Medulla oblongata (tissue), 1 donor: ENCODE measurements around the gene ZNF785.
A peak's percentile ranks its signal among the peaks of the same experiment; 100 is the strongest.
"Not testable (repeated sequence)": the region's sequence is repeated elsewhere in the genome, so short reads cannot be mapped to it uniquely, and the experiment has no call there.

Experiments
- DNase-seq: peaks from one replicate; pipeline ENCODE4 v3.0.0-alpha.2; 2015; ENCODE audit errors: extremely low spot score

Gene ZNF785

DNA sequence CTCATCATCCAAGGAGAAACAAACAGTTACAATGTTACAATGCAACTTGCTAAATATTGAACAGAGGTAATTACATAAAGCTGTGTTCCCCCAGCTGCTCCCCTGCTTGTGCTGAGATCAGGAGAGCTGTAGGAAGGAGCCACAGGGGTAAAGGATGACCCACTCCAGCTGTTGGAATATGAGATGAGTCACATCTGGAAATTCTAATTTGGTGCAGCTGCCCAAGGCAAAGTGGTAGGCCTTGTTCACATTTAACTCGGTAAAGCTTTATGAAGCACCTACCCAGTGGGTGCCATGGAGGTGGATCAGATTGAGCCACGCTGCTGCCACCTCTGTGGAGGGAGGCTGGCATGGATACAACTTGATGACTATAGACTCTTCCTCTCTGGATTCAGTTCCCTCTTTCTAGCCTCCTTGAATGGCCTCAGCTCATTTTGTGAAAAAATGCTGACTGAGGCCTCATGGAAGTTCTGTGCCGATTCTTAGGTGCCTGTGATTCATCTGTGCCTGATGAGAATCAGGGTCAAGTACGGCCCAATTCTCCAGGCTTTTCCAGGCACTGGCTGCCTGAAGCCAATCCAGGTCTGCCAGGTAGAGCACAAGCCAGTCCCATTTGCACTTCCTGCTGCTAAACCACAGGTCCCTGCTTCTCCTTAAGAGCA lies 17.2 kb upstream of the ZNF785 start:
- DNase-seq: peak; percentile 39

DNA sequence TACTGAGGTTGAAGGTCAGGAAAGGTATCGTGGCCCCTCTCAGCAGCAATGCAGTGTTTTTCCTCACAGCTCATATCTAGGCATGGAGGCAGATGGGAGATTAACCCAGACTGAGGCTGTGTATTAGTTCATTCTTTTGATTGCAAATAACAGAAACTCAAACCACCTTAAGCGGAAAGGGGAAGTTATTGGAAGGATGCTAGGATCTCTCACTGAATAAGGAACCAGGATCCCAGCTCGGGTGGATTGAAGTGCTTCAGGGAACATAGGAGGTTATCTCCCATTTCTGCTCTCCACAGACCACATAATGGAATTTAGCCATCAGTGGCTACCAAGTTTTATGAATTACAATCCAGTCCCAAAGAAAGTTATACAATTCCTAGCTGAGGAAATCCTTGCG lies 16.5 kb upstream of the ZNF785 start:
- no peak for DNase-seq

DNA sequence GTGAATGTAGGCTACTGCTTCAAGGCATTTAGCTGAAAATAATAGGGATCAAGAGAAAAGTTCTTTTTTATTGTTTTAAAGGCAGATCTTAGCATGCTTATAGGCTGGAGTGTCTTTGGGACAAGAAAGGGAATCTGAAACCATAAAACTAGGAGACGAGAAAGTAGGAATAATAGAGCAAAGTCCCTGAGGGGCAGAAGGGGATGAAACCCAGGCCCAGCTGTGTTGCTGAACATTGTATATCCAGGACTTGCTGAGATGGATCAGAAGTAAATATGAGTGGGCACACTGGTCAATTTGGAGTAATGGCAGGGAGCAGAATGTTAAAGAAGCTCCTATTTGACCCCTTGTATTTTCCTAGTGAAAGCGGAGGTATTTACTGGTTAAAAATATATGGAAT lies 15.4 kb upstream of the ZNF785 start:
- no peak for DNase-seq

DNA sequence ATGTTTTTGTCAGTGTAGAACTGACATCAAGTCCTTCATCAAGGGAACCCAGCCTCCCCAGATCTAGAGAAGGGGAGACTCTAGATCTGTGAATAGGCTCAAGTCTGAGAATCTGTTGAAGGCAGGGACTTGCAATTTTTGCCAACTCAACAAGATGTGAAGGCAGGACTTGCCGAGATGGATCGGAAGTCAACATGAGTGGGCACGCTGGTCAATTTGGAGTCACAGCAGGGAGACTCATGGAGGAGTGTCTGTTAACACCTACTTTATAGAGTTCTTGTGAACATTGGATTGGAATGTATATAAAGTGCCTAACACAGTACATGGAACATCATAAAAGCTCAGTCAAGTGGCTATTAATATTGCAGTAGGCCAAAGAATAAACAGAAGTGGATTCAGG lies 14.7 kb upstream of the ZNF785 start:
- no peak for DNase-seq

DNA sequence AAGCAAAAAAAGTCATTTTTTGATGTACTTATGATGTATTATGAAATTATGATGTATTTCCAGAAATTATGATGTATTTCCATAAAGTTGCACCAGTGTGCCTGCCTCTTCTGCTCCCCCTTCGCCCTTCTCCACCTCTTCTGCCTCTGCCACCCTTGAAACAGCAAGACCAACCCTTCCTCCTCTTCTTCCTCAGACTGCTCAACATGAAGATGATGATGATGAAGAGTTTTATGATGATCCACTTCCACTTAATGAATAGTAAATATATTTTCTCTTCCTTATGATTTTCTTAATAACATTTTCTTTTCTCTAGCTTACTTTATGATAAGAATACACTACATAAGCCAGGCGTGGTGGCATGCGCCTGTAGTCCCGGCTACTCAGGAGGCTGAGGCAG lies 7.4 kb upstream of the ZNF785 start:
- DNase-seq: no peak

DNA sequence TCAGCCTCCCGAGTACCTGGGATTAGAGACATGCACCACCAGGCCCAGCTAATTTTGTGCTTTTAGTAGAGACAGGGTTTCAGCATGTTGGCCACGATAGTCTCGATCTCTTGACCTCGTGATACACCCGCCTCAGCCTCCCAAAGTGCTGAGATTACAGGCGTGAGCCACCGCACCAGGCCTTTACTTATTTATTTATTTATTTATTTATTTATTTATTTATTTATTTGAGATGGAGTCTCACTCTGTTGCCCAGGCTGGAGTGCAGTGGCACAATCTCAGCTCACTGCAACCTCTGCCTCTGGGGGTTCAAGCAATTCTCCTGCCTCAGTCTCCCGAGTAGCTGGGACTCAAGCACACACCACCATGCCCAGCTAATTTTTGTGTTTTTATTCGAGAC lies 5.4 kb upstream of the ZNF785 start:
- DNase-seq: not testable (repeated sequence)

DNA sequence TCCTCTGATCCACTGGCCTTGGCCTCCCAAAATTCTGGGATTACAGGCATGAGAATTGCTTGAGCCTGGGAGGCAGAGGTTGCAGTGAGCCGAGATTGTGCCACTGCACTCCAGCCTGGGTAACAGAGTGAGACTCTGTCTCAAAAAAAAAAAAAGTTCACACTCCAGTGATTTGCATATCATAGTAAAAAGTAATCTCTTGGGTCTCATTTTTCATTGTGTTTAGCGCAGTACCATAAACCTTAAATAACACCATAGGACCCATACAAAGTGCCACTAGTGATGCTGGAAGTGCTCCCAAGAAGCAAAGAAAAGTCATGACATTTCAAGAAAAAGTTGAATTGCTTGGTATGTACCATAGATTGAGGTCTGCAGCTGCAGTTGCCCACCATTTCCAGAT lies 4.1 kb upstream of the ZNF785 start:
- not testable (repeated sequence) for DNase-seq

DNA sequence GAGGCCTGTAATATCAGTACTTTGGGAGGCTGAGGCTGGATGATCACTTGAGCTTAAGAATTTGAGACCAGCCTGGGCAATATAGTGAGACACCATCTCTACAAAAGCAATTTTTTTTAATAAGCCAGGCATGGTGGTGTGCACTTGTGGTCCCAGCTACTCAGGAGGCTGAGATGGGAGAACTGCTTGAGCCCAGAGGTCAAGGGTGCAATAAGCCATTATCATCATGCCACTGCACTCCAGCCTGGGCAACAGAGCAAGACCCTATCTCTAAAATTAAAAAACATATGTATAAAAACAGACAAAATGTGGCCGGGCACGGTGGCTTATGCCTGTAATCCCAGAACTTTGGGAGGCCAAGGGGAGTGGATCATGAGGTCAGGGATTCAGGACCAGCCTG lies 3.2 kb upstream of the ZNF785 start:
- DNase-seq: no peak

DNA sequence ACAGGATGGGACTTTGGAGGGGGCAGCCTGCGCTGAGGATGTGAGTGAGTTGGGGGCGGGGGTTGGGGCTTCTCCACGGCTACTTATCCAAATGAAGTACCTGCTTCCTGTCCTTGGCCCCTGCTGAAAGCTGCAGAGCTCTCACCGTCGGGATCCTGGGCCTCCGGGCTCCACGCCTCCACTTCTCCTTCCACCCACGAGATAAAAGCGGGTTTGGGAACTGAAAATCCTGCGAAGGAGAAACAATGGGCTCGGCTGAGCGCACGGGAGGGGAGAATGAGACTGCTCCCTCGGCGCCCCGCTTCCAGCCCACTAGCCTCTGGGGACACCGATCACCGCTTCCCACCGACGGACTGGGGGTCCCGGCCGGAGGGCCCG lies 486 bp downstream of the ZNF785 start:
- no peak for DNase-seq

DNA sequence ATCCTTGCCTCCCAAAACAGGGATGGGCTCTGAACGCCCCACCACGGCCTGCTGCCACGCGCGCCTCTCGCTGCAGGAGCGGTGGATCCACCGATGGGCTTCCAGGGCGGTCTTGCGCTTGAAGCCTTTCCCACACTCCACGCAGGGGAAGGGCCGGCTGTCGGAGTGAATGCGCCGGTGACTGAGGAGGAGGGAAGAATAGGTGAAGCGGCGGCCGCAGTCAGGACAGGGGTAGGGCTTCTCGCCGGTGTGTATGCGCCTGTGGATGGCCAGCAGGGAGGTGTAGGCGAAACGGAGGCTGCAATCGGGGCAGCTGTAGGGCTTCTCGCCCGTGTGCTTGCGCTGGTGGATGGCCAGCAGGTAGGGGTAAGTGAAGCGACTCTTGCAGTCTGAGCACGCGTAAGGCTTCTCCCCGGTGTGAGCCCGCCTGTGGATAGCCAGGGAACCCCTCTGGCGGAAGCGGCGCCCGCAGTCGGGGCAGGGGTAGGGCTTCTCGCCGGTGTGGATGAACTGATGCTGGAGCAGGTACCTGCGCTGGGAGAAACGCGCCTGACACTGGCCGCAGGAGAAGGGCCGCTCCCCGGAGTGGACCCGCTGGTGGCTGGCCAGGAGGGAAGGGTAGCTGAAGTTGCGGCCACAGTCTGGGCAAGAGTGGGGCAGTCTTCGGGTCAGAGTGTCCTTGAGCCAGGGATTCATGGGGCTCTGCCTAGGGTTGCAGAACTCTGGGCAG lies 2.7 kb downstream of the ZNF785 start:
- DNase-seq: no peak

DNA sequence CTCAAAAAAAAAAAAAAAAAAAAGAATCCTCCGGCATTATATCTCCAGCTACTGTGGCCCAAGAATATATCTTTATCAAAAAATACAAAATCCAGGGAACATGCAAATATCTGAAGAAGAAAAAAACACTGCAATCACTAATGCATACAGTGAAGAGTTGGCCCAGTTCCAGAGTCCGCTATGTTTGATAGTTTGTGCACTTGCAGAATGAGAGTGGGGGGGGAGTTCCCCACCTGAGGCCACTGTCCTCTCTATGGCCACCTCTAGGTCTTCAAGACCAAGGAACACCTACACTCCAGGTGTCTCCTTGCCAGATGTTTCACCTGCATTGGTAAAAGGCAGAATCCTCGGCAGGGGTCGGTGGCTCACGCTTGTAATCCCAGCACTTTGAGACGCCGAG lies 4.0 kb downstream of the ZNF785 start:
- DNase-seq: no peak

DNA sequence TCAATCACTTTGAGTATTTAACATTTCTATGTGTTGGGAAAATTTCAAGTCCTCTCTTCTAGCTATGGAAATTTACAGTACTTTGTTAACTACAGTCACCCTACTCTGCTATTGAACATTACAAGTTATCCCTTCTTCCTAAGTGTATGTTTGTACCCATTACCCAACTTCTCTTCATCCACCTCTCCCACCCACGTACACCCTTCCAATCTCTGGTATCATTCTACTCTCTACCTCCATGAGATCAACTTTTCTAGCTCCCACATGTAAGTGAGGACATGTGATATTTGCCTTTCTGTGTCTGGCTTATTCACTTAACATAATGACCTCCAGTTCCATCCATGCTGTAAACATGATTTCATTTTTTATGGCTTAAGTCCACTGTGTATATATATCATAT lies 10.8 kb downstream of the ZNF785 start:
- DNase-seq: no peak

DNA sequence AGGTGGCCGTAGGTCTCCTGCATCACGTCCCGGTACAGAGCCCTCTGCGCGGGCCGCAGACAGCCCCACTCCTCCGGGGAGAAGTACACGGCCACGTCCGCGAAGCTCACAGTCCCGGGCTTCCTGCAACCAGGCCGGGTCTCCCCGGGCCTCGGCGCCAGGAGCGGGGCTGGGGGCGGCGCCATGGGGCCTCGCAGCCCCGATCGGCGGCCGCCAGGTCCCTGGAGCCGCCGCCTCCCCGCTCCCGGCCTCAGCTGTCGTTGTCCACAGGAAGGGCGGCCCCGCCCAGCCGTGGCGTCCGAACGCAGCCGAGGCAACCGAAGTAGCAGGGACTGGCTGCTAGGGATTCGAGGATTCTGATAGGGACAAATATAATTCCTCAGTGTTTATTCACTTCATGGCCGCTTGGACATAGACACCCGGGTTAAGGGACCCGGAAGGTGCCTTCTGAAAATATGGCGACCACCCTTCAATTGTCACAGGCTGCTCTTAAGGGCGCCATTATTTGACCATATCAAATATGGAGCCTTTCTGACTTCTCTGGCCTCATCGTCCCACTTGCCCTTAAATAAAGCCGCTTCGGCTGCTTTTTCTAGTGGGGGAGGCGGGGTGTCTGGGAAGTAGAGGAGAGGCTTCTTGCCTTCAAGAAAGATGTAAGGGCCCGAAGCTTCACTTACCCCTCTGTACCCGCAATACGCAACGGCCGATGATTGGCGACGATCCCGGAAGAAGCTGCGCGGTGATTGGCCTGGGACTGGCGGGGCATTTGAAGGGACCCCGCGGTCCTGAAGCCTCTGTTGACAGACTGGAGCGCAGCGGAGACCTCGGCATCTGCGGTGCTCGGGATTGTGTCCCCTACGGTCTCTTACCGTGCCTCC lies 13.8 kb downstream of the ZNF785 start, which contains the start of gene ZNF688:
TSS of gene ZNF688 (minus strand) at position 270 of the 878 bp plus-strand sequence. CDS start at position 185, 85 bp downstream.
- DNase-seq: peak; percentile 99

DNA sequence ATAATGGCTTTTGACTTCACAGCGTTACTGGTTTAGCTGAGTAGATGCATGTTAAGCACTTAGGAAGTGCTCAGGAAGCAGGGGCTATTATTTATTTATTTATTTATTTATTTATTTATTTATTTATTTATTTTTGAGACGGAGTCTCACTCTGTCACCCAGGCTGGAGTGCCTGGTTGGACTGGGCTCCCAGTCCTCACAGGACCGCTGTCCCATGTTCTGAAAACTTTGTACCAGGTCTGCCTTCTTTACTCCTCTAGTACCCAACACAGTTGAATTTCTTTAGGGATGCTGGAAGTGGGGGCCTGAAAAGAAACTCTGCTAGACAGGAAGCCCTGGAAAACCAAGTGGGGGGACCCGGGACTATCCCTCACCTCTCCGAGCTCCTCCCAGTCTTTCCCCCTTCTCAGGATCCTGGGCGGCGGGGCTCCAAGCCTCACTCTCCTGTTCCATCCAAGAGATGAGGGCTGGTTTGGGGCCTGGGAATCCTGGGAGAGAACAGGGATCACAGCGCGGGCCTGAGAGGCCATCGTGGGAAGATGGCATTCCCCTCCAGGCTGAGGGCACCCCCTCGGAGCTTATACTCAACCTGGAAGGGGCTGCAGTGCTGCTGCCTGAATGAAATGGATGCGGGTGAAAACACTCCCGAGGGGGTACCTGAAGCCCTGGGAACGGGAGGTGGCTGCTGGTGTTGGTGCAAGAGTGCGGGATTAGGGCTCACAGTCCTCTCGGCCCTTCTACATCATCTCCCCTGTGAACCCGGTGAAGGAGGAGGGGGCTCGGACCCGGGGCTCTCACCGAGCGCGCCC lies 14.7 kb downstream of the ZNF785 start:
- DNase-seq: peak; percentile 31

DNA sequence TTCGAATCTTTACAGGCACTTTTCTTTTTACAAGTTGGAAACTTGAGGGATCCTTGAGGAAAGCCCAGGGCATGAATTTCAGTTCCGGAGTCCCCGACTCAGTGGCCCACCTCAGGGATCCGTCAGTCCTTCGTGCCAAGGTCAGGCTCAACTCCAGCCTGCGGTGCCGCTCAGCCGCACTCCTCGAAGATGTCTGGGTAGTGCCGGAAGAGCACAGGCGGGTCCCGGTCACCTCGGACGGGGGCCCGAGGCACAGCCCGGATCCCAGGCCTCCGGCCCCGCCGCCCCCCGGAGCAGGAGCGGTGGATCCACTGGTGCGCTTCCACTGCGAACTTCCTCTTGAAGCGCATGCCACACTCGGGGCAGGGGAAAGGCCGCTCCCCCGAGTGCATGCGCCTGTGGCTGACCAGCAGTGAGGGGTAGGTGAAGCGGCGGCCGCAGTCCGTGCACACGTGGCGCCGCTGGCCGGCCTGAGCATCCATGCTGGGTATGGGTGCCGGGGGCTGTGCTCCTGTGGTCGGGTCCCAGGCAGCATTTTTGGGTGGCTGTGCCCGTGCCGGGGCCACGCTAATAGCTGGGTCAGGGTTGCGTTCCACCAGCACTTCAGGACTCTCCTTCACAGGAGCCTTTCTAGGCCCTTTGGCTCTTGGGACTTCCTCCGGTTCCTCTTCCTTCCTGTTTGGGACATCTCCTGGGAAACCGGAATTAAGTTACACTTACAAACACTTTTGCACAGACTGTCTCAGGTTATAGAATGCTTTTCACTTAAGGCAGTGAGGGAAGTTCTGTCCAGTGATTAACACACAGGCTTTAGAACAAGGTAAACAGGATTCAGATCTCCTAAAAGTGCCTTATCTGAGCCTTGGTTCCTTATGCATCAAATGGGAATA lies 15.5 kb downstream of the ZNF785 start:
- no peak for DNase-seq

DNA sequence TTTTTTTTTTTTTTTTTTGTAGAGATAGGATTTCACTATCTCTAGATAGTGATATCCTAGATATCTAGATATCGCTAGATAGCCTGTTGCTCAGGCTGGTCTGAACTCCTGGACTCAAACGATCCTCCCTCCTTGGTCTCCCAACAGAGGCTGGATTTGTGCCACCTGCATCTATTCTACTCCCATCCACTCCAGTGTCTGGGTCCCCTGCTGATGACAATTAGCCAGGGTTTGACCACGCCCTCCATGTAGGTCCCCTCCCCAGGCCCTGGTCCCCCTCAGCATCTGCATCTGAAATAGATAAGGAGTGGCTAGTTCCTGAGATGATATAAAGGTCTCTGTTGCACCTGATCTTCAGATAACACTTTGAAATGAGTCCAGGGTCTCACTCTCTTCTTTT lies 16.2 kb downstream of the ZNF785 start:
- DNase-seq: no peak

DNA sequence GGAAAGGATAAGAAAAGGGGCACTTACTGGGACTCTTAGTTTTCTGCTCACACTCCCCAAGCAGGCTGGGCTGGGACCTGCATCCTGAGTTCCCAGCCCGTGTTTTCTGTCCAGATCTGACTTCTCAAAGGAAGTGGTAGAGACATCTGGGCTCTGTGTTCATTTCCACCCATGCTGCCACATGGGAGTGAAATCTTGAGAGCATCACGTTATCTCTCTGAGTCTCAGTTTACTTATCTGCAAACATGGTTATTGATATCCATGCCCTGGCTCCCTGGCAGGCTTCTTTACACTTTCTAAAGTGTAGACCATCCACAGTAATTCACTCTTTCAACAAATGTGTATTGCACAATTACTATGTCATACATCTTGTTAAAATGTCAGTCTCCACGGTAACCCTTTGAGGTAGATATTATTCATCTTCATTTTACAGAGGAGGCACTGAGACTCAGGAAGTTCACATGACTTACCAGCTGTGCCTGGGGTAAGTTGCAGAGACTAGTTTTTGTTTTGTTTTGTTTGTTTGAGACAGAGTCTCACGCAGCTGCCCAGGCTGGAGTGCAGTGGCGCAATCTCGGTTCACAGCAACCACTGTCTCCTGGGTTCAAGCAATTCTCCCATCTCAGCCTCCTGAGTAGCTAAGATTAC lies 17.4 kb downstream of the ZNF785 start:
- DNase-seq: no peak

DNA sequence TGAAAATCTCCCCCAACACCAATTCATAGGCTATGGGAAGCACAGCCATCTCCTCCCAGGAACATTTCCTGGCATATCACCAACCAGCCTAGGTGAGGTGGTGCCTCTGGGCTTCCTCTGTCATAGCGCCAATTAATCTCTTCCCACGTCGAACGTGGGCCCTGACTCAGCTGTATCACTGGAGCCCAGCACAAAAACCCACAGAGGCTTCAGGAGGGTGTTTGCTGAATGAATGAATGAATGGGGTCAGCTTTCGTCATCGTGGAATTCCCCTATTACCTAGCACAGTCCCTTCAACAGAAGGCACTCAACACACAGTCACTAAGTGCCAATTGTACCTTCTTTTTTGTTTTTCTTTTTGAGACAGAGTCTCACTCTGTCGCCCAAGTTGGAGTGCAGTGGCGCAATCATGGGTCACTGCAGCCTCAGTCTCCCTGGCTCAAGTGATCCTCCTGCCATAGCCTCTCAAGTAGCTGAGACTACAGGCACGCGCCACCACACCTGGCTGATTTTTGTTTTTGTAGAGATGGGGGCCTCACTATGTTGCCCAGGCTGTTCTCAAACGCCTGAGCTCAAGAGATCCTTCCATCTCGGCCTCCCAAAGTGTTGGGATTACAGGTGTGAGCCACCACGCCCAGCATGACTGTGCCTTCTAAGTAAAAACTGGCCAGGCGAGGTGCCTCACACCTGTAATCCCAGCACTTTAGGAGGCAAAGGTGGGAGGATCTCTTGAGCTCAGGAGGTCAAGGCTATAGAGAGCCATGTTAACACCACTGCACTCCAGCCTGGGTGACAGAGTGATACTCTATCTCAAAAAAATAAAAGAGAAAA lies 18.1 kb downstream of the ZNF785 start:
- no peak for DNase-seq

DNA sequence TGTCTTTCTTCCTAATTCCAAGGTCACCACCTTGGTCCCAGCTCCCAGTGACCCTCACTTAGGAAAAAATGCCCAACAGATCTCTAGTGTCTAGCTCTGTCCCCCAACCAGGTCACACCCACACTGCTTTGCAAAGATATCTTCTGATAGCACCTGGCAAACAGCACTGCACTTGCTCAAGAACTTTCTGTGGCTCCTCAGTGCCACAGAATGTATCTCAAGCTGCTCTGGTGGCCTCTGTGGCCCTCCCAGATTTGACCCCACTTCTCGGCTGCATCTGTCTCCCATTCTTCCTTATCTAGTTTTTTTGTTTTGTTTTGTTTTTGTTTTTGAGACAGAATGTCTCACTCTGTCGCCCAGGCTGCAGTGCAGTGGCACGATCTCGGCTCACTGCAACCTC lies 19.0 kb downstream of the ZNF785 start:
- no peak for DNase-seq
